HepG2 (cell line): ENCODE measurements around the gene SGSH. TPM values are rescaled to one million over a fixed set of nuclear protein-coding genes. Genes with fewer than 3 reads are reported as not detected.

Source experiments
- ARNT ChIP-seq: fragments of 450-650 bp; IDR thresholded peaks from 2 replicates; pipeline ENCODE4 v1.6.1; 2017
- KDM2A ChIP-seq: sonication (generic); formaldehyde crosslinking; IDR thresholded peaks from 2 replicates; pipeline ENCODE4 v1.4.0; 2020; ENCODE audit warnings: low read depth, missing genetic modification reagents, borderline replicate concordance
- NRL ChIP-seq: sonication (generic); formaldehyde crosslinking; IDR thresholded peaks from 2 replicates; pipeline ENCODE4 v1.5.0; 2020; ENCODE audit warnings: missing genetic modification reagents, mild to moderate bottlenecking, moderate library complexity, borderline replicate concordance
- SOX5 ChIP-seq: IDR thresholded peaks from 2 replicates; pipeline ENCODE4 v1.6.1; 2016; ENCODE audit warnings: borderline replicate concordance
- TCF7L2 ChIP-seq: IDR thresholded peaks from 2 replicates; pipeline ENCODE4 v1.6.1; 2011; ENCODE audit warnings: mild to moderate bottlenecking, low read depth, low read length, moderate library complexity
- THYN1 ChIP-seq: sonication (generic); formaldehyde crosslinking; IDR thresholded peaks from 2 replicates; pipeline ENCODE4 v1.8.1; 2023; ENCODE audit warnings: low read depth, mild to moderate bottlenecking, moderate library complexity, missing genetic modification reagents, borderline replicate concordance
- ZBTB42 ChIP-seq: sonication (generic); formaldehyde crosslinking; IDR thresholded peaks from 2 replicates; pipeline ENCODE4 v1.5.0; 2020; ENCODE audit warnings: mild to moderate bottlenecking, missing genetic modification reagents
- ZFP36L1 ChIP-seq: sonication (generic); formaldehyde crosslinking; IDR thresholded peaks from 2 replicates; pipeline ENCODE4 v1.8.0; 2022; ENCODE audit warnings: mild to moderate bottlenecking, missing genetic modification reagents, moderate library complexity
- ZNF17 ChIP-seq: sonication (generic); formaldehyde crosslinking; IDR thresholded peaks from 2 replicates; pipeline ENCODE4 v1.5.0; 2020; ENCODE audit warnings: mild to moderate bottlenecking, missing genetic modification reagents
- ZNF441 ChIP-seq: sonication (generic); formaldehyde crosslinking; IDR thresholded peaks from 2 replicates; pipeline ENCODE4 v1.7.0; 2021; ENCODE audit warnings: missing genetic modification reagents, borderline replicate concordance
- ZNF567 ChIP-seq: sonication (generic); formaldehyde crosslinking; IDR thresholded peaks from 2 replicates; pipeline ENCODE4 v1.8.1; 2023; ENCODE audit warnings: mild to moderate bottlenecking, missing genetic modification reagents, borderline replicate concordance
- ZNF775 ChIP-seq: sonication (generic); formaldehyde crosslinking; IDR thresholded peaks from 2 replicates; pipeline ENCODE4 v1.4.0; 2020; ENCODE audit warnings: missing genetic modification reagents, mild to moderate bottlenecking, moderate library complexity, borderline replicate concordance
- polyA plus RNA-seq, 8 experiments: library from polyadenylated mRNA; depleted of rRNA in 3 of 8; stranded (reverse) in 7 of 8; unstranded in 1 of 8; fragments of >200 nt; fragmentation: Illumina TruSeq in 4 of 8; extraction: Trizol in 4 of 8; gene quantifications; 2 replicates each; pipeline versions ENCODE4 v1.2.1 to v1.2.3, GENCODE V29; 2011 to 2016; ENCODE audit warnings: low read depth in 4 of 8, missing spikeins in 1 of 8, mixed read lengths in 1 of 8; ENCODE audit not compliant: insufficient read depth in 1 of 8
- total RNA-seq, 5 experiments: library from RNA; depleted of rRNA; stranded (reverse); fragments of >200 nt; fragmentation: Illumina TruSeq; extraction: Trizol; gene quantifications; 2 replicates each; pipeline ENCODE4 v1.2.3, GENCODE V29; 2016; ENCODE audit warnings: low read depth in 1 of 5
- TF ChIP-seq, protein P1 (sequence below): sonication (generic); formaldehyde crosslinking; IDR thresholded peaks from 2 replicates; pipeline ENCODE4 v1.4.0; 2020; ENCODE audit warnings: missing genetic modification reagents
- TF ChIP-seq, protein P2 (sequence below): IDR thresholded peaks from 2 replicates; pipeline ENCODE4 v1.6.1; 2016; ENCODE audit warnings: low read depth, missing genetic modification reagents, missing compliant biosample characterization
- TF ChIP-seq, protein P3 (sequence below): sonication (generic); formaldehyde crosslinking; conservative IDR thresholded peaks from 2 replicates; pipeline ENCODE4 v1.4.0; 2020; ENCODE audit warnings: mild to moderate bottlenecking, missing genetic modification reagents, moderate library complexity

Gene SGSH
- total and polyA plus RNA-seq, 2 of the 13 experiments (the other 11 are each of a cell fraction or from before 2014, with no cell fraction given): 12.2 to 17.6 TPM

DNA sequence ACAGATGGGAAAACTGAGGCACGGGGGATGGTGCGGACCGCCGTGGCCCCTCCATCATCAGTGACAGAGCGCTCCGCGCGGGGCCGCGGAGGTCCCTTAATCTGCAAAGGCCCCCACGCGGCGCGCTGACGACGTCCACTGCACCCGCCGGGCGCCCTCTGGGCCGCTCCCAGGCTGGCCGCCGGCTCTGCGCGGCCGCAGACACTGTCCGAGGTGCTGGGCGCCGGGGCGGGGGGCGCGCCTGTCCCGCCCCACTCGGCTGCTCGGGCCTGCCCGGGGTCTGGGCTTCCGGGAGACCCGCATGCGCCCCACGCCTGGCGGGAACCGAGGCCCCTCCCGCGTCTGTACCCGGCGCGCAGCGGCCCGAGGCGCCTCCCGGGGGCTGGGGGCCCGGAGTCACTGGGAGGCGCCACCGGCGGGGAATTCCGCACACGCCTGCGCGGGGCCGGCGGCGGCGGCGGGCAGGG, 40.0 kb upstream of the SGSH start (continued):
- TF ChIP-seq TCF7L2 (no peak), ZFP36L1 (CRISPR knock-in tag) (no peak), ZNF775 (CRISPR knock-in tag) (no peak), ZNF567 (CRISPR knock-in tag) (no peak), ZNF441 (CRISPR knock-in tag) (peak; percentile 81), ZNF17 (no peak), NRL (CRISPR knock-in tag) (no peak), ARNT (no peak), ZBTB42 (no peak), SOX5 (CRISPR knock-in tag) (no peak; the same call in 1 of the 2 replicates), KDM2A (CRISPR knock-in tag) (no peak; the same call in 1 of the 2 replicates), THYN1 (no peak)
- TF ChIP-seq, protein P1, sequence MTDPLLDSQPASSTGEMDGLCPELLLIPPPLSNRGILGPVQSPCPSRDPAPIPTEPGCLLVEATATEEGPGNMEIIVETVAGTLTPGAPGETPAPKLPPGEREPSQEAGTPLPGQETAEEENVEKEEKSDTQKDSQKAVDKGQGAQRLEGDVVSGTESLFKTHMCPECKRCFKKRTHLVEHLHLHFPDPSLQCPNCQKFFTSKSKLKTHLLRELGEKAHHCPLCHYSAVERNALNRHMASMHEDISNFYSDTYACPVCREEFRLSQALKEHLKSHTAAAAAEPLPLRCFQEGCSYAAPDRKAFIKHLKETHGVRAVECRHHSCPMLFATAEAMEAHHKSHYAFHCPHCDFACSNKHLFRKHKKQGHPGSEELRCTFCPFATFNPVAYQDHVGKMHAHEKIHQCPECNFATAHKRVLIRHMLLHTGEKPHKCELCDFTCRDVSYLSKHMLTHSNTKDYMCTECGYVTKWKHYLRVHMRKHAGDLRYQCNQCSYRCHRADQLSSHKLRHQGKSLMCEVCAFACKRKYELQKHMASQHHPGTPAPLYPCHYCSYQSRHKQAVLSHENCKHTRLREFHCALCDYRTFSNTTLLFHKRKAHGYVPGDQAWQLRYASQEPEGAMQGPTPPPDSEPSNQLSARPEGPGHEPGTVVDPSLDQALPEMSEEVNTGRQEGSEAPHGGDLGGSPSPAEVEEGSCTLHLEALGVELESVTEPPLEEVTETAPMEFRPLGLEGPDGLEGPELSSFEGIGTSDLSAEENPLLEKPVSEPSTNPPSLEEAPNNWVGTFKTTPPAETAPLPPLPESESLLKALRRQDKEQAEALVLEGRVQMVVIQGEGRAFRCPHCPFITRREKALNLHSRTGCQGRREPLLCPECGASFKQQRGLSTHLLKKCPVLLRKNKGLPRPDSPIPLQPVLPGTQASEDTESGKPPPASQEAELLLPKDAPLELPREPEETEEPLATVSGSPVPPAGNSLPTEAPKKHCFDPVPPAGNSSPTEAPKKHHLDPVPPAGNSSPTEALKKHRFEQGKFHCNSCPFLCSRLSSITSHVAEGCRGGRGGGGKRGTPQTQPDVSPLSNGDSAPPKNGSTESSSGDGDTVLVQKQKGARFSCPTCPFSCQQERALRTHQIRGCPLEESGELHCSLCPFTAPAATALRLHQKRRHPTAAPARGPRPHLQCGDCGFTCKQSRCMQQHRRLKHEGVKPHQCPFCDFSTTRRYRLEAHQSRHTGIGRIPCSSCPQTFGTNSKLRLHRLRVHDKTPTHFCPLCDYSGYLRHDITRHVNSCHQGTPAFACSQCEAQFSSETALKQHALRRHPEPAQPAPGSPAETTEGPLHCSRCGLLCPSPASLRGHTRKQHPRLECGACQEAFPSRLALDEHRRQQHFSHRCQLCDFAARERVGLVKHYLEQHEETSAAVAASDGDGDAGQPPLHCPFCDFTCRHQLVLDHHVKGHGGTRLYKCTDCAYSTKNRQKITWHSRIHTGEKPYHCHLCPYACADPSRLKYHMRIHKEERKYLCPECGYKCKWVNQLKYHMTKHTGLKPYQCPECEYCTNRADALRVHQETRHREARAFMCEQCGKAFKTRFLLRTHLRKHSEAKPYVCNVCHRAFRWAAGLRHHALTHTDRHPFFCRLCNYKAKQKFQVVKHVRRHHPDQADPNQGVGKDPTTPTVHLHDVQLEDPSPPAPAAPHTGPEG: no peak
- TF ChIP-seq, protein P2, sequence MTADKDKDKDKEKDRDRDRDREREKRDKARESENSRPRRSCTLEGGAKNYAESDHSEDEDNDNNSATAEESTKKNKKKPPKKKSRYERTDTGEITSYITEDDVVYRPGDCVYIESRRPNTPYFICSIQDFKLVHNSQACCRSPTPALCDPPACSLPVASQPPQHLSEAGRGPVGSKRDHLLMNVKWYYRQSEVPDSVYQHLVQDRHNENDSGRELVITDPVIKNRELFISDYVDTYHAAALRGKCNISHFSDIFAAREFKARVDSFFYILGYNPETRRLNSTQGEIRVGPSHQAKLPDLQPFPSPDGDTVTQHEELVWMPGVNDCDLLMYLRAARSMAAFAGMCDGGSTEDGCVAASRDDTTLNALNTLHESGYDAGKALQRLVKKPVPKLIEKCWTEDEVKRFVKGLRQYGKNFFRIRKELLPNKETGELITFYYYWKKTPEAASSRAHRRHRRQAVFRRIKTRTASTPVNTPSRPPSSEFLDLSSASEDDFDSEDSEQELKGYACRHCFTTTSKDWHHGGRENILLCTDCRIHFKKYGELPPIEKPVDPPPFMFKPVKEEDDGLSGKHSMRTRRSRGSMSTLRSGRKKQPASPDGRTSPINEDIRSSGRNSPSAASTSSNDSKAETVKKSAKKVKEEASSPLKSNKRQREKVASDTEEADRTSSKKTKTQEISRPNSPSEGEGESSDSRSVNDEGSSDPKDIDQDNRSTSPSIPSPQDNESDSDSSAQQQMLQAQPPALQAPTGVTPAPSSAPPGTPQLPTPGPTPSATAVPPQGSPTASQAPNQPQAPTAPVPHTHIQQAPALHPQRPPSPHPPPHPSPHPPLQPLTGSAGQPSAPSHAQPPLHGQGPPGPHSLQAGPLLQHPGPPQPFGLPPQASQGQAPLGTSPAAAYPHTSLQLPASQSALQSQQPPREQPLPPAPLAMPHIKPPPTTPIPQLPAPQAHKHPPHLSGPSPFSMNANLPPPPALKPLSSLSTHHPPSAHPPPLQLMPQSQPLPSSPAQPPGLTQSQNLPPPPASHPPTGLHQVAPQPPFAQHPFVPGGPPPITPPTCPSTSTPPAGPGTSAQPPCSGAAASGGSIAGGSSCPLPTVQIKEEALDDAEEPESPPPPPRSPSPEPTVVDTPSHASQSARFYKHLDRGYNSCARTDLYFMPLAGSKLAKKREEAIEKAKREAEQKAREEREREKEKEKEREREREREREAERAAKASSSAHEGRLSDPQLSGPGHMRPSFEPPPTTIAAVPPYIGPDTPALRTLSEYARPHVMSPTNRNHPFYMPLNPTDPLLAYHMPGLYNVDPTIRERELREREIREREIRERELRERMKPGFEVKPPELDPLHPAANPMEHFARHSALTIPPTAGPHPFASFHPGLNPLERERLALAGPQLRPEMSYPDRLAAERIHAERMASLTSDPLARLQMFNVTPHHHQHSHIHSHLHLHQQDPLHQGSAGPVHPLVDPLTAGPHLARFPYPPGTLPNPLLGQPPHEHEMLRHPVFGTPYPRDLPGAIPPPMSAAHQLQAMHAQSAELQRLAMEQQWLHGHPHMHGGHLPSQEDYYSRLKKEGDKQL: no peak
- TF ChIP-seq, protein P3, sequence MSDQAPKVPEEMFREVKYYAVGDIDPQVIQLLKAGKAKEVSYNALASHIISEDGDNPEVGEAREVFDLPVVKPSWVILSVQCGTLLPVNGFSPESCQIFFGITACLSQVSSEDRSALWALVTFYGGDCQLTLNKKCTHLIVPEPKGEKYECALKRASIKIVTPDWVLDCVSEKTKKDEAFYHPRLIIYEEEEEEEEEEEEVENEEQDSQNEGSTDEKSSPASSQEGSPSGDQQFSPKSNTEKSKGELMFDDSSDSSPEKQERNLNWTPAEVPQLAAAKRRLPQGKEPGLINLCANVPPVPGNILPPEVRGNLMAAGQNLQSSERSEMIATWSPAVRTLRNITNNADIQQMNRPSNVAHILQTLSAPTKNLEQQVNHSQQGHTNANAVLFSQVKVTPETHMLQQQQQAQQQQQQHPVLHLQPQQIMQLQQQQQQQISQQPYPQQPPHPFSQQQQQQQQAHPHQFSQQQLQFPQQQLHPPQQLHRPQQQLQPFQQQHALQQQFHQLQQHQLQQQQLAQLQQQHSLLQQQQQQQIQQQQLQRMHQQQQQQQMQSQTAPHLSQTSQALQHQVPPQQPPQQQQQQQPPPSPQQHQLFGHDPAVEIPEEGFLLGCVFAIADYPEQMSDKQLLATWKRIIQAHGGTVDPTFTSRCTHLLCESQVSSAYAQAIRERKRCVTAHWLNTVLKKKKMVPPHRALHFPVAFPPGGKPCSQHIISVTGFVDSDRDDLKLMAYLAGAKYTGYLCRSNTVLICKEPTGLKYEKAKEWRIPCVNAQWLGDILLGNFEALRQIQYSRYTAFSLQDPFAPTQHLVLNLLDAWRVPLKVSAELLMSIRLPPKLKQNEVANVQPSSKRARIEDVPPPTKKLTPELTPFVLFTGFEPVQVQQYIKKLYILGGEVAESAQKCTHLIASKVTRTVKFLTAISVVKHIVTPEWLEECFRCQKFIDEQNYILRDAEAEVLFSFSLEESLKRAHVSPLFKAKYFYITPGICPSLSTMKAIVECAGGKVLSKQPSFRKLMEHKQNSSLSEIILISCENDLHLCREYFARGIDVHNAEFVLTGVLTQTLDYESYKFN: peak; percentile 21; the same call in 1 of the 2 replicates
